GM21526 (cell line): ENCODE data around the gene MICAL2.

Experiments used
- ATAC-seq: cut with Tn5 transposase; IDR thresholded peaks from one replicate; pipeline ENCODE4 v1.9.1; 2021; ENCODE audit warnings: moderate library complexity; ENCODE audit not compliant: unreplicated experiment, low FRiP score

The MICAL2 gene

DNA sequence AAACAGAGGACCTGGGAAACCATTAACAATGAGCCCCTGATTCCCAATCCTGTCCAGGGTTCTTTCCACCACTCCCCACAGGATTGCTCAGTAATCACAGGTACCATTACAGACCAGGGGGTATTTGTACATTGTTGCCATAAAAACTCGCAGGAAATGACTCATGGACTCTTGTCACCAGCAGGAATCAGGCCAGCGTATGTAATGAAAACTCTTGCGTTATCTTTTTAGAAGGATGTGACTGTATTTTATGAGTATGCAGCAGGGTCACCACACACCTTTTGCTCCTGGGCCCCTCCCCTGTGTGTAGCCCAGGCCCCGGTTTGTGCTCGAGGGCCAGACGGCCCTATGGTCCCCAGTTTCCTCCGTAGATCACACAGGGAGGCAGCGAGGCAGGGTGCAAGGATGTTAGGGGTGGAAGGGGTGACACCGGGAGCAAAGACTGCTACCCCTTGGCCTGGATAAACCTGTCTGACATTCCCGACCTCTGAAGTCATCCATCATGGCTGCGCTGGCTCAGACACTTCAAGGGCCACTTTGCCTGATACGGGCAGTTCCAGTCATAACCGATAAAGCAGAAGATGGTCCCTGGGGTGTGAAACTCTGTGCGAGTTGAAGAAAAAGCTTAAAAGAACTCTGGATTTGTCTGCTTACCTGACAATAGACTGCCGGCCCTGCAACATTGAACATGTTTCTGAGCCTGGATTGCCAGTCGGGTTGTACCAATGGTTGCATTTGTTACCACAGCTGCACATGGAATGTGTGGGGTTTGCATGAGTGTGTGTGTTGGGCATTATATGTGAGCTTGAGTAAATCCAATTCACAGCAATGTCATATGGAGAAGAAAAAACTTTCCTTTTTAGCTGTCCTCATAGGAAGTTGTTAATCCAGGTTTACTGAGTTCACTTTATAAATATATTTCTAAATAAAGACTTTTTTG is 56.9 kb downstream of the MICAL2 start:
- ATAC-seq: no peak

DNA sequence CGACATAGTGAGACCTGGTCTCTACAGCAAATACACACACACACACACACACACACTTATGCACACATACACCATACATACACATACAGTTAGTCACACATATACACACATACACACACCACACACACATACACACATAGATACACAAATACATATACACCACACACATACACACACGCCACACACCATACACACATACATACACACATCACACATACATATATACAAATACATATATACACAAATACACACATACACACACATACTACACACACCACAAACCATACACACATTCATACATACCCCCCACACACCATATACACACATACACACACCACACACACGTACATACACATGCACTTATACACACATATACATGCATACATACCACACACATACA is 57.7 kb downstream of the MICAL2 start:
- no peak for ATAC-seq

DNA sequence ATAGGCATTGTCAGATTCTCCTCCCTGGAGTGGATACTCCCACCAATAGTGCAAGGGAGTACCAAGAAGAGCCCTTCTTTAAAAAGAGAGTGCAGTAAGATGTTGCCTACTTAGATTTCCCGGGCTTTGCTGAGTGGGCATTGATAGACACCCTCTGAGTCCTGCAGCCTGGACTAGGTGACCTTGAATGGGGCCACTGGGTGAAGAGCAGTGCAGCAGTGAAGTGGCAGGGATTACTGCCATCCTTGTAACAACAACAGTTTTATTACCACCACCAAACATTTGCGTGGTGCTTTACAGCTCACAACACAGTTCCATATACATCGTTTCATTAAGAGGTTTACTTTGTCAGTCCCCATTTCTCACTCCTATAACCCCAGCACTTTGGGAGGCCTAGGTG is 59.4 kb downstream of the MICAL2 start:
- ATAC-seq: no peak

DNA sequence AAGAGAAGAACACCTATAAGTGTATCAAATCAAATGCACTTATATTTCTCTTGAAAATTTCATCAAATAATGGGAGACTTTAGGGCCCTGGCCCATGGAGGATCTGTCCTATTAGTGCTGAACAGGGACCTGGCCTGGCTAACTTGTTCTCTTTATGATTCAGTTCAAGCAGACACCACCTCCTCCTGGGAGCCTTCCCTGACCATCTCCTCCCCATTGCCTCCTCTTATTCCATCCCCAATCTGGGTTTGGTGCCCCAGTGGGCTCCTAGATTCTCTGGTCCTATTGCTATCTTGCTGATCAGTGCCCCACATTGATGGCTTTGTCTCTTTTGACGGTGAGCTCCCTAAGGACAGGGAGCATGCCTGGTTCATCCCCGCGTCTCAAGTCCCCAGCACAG is 60.1 kb downstream of the MICAL2 start:
- ATAC-seq: no peak

DNA sequence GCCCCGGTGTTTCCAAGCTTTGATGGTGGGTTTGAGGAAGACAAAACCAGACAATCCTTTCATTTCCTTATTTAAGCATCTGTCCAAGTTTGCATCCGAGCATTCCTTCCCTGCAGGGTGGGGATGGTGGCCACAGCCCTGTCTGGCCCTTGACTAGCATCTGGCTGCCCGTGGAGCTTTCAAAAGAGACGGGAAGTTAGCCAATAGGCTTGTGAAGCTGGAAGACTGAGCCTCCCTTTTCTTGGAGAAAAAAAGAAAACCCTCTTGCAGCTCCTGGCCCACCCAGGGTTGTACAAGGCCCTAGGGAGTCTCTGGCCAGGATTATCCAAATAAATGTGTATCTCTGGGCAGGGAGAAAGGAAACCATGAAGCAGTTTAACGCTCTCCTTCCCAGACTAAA is 60.6 kb downstream of the MICAL2 start:
- no peak for ATAC-seq

DNA sequence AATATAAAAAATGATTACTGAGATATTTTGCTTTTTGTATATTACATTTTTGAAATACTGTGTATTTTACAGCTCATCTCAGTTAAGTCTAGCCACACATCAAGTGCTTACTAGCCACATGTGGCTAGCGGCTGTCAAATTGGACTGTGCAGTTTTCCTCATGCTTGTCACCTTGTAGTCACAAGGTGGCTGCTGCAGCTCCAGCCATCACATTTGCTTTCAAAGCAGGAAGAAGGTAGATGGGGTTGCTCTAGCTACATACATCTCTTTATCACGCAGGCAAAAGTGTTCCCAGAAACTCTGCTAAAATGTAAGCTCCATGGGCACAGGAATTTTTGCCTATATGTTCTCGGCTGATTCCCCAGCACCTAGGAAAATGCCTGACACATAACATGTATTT is 61.5 kb downstream of the MICAL2 start:
- no peak for ATAC-seq

DNA sequence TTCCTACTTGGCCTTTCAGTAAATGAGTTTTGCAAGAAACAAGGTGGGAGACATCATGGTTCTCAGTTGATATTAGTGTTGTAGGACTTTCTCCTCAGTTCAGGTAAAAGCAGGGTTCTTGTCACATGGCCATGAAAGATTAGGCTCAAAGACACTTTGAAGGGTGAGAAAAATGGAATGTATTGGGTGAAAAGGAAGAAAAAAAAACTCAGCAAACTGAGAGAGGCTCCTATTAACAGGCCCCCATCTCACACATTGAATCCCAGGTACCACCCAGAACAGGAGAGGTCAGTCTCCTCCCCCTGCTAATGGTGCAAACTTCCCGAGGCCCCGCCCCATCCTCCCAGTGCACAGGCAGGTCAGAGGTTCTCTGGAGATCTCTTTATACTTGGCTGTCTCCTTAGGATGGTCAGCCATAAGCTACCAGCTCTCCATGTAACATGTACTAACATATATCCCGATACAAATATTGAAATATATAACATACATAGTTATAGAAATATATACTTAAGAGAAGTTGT is 62.2 kb downstream of the MICAL2 start:
- ATAC-seq: no peak

DNA sequence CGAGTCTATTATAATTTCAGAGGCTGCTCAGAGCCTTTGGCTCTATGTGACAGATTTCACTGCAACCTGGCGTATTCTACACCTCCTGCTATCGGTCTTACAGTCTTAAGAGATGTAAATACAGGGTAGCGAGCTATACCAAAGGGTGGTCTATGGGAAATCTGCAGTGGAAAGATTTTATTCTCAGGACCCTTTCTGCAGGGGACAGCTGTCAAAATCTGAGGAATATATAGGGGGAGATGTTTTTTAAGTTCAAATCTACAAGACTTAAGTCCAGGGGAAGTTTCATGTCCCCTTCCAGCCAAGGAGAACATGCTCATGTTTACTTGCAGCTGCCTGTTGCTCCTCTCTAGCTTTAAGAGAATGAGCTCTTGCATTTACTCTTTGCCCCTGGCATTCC is 62.7 kb downstream of the MICAL2 start:
- ATAC-seq: no peak

DNA sequence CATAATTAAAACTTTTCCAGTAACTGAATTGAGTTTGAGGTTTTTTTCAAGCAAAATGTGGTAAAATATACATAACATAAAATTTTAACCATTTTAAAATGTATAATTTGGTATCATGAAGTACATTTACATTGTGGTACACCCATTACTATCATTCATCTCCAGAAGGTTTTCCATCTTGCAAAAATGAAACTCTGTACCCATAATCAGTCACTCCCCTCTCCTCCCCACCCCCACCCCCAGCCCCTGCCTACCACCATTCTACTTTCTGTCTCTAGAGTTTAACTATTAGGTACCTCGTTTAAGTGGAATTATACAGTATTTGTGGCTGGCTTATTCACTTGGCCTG is 63.7 kb downstream of the MICAL2 start:
- peak; percentile 29 for ATAC-seq

DNA sequence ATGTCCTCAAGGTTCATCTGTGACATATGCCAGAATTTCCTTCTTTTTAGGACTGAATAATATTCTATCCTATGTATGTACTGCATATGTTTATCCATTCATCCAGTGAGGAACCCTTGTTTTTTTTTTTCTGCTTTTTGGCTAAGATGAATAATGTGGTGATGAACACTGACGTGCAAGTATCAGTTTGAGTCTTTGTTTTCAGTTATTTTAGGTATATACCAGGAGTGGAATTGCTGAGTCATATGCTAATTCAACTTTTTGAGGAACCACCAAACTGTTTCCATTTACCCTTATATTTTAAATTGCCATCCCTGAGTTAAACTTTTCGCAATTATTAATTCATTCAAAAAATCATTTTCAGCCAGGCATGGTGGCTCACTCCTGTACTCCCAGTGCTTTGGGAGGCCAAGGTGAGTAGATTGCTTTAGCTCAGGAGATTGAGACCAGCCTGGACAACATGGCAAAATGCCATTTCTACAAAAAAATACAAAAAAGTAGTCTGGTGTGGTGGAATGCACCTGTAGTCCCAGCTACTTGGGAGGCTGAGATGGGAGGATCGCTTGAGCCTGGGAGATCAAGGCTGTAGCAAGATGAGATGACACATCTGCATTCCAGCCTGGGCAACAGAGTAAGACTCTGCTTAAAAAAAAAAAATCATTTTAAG is 64.2 kb downstream of the MICAL2 start:
- ATAC-seq: peak; percentile 63

DNA sequence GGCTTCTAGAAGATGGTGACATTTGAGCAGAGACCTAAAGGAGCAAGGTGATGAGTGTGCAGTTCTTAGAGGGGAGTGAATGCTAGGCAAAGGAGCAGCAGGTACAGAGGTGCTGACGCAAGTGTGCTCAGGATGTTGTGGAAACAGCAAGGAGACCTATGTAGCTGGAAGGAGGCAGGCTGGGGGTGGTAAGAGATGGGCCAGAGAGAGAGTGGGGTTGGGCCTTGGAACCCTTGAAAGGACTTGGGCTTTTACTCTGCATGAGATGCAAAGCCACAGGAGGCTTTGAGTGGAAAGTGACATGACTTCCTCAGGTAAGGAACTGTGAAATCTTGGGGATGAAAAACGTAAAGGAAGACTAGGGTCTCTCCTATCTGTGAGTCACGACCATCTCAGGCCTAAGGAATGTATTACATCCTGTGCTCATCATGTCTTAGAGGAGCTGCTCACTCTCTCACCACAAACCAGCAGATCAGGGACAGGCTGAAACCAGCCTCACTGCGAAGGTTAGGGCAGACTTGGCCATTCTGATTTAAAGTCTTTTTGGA is 65.4 kb downstream of the MICAL2 start:
- ATAC-seq: no peak

DNA sequence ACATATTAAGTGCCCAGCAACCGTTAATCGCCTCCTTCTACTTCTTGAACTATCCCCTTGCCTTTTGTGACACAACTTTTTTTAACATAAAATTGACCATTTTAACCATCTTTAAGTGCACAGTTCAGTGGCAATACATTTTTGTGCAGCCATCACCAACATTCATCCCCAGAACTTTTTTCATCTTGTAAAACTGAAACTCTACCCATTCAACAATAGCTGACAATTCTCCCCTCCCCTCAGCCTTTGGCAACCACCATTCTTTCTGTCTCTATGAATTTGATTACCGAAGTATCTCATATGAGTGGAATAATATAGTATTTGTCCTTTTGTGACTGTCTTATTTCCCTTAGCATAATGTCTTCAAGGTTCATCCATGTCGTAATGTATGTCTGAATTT is 66.0 kb downstream of the MICAL2 start:
- no peak for ATAC-seq

DNA sequence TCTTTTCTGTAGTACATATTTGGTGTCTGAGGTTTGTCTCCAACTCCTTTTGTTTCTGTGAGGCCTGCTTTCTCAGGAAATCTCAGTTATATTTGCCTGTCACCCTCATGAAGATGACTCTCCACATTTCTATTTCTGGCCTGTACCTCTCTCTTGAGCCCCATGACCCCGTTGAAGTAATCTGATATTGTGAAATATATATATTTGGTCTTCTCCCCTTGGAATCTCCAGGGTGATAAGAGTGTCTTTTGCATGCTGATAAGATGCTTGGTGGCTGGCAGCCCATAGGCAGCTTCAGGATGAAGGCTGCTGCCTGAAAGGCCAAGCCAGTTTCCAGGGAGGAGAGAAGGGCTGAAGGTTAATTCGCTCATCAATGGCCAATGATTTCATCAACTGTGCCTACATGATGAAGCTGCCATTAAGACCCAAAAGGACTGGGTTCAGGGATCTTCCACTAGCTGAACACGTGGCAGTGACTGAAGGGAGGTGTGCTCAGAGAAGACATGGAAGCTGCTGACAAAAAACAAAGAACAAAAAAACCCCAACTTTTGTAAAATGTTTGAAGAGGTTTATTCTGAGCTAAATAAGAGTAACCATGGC is 67.4 kb downstream of the MICAL2 start:
- no peak for ATAC-seq

DNA sequence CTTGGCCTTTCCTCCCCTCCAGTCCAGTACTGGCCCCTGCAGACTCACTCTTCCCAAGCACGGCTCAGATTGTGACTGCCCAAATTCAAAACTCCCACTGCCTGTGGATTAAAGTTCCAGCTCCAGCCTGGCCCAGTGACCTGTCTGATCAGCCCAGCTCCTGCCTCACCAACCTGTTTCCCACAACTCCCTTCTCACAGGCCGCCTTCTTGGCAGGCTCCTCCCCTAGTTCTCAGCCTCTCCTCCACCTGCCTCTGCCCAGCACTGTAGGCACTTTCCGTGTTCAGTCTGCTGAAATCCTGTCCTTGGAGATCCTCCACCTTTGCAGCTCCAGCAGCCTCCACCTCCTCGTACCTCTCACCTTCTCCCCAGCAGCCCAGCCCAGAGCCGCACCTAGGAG is 68.6 kb downstream of the MICAL2 start:
- no peak for ATAC-seq

DNA sequence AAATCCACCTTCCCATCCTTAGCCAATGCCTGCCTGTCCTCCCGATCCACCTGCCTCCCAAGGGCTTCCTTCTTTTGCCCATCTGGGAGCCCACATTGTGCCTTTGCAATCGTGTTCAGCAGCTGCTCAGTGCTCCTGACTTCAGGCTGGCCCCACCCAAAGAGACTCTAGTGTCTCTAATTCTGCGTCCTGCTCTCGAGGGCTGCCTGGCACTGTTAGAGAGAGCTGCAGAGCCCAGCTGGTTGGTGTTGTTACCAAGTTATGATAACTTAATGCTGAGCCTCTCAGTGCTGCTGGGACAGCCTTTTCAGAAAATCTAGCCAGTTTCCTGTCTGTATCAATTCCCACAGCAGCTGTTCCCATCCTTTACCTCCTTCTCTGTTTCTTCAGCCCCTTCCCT is 69.1 kb downstream of the MICAL2 start:
- no peak for ATAC-seq

DNA sequence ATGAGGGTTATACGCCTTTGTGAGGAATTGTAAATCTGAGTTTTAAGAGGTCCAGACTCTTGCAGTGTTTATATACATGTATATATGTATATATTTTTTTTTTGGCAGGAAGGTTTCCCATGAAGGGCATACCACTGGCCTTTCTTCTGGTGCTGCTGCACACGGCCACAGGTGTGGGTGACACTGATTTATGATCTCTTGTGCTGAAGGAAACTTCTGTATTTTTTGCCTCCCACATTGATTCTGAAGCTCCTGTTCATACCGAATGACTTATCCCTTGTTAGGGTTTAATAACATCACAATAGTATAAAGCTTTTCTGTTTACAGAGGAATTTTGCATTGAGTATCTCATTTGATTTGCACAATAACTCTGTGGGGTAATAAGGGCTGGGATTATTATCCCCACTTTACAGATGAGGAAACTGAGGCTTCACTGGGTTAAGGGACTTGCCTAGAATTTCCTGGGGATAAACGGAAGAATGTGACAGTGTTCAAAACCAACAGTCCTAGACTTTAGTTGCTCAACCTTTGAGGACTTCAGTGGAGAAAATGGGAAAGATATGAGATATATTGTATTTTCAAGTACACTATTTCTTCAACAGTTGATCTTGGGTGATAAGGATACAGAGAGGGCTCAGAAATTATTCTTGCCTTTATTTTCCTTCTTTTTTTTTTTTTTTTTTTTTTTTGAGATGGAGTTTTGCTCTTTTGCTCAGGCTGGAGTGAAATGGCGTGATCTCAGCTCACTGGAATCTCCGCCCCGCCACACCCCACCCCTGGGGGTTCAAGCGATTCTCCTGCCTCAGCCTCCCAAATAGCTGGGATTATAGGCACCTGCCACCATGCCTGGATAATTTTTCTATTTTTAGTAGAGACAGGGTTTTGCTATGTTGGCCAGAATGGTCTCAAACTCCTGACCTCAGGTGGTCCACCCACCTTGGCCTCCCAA is 70.1 kb downstream of the MICAL2 start:
- ATAC-seq: no peak

DNA sequence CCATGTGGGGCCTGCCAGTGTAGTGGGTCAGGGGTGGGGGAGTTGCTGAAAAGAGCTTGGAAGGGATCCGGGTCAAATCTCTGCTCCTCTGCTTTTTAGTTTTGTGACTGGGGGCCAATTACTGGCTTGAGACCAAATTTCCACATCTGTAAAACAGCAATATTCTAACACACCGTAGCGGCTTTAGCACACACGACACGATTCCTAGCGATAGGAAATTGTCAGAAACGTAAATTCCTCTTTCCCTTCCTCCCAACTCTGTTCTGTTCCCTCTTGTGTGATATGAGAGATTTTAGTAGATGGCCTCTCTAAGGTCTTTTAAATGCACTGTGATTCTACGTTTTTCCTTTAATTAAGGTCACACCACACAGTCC is 71.9 kb downstream of the MICAL2 start:
- no peak for ATAC-seq

DNA sequence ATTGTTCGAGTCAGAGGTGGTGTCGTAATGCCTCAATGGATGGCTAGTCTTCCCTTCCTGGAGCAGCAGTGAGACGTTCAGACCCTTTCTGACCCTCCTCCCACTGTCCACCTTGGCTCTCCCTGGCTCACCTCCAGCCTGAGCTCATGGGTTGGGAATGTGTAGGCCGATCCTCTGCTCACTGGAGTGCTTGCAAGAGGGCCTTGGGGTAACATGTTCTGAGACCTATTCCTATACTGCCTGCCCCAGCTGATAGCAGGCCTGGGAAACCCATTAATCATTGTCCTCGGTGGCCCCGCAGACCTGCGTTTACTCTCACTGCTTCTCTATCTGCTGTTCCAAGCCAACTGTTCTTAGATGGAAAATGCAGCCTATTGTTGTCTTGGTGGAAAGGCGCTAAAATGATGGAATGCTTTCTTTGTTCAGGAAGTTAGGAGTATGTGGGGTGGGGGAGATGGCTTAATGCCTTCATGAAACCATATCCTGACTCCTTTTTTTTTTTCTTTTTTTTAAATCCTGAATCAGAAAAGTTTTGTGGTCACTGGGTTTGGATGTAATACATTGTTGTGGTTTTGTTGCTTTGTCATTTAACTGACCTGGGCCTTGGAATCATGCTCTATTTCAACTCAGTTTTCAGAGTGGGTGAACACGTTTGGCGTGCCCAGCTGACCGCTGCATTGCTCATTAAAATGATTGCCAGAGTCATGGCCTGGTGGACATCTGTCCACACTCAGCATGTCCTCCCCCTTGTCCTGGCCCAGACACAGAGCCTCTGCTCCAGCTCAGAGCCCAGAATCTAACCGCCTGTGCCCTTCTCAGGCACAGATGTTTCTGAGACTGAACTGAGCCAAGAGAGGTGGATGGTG is 72.5 kb downstream of the MICAL2 start:
- no peak for ATAC-seq
